Neural cell (in vitro differentiated cells): ENCODE measurements around the gene TPM1.

Experiments used
- EZH2 ChIP-seq: fragments of 200-600, 300-800 bp; shearing (Covaris generic), sonication (generic); IDR thresholded peaks from 2 replicates; pipeline ENCODE4 v1.6.1; 2014; ENCODE audit warnings: antibody characterized with exemption, low read length, borderline replicate concordance, mild to moderate bottlenecking; ENCODE audit not compliant: insufficient read depth, poor library complexity, severe bottlenecking
- MXI1 ChIP-seq: fragments of 450-650 bp; conservative IDR thresholded peaks from 2 replicates; pipeline ENCODE4 v1.6.1; 2014; ENCODE audit warnings: antibody characterized with exemption, mild to moderate bottlenecking; ENCODE audit not compliant: poor library complexity, severe bottlenecking
- POLR2AphosphoS5 ChIP-seq: IDR thresholded peaks from 2 replicates; pipeline ENCODE4 v1.6.1; 2012
- RAD21 ChIP-seq: fragments of 450-650 bp; conservative IDR thresholded peaks from 2 replicates; pipeline ENCODE4 v1.6.1; 2014; ENCODE audit warnings: antibody characterized with exemption, mild to moderate bottlenecking, moderate library complexity
- SMC3 ChIP-seq: fragments of 450-650 bp; conservative IDR thresholded peaks from 2 replicates; pipeline ENCODE4 v1.6.1; 2014; ENCODE audit warnings: antibody characterized with exemption, mild to moderate bottlenecking, moderate library complexity; ENCODE audit not compliant: poor library complexity
- TF ChIP-seq, protein P1 (sequence below): fragments of 450-650 bp; IDR thresholded peaks from 2 replicates; pipeline ENCODE4 v1.5.1; 2014; ENCODE audit warnings: antibody characterized with exemption, mild to moderate bottlenecking, moderate library complexity; ENCODE audit not compliant: poor library complexity, severe bottlenecking

DNA sequence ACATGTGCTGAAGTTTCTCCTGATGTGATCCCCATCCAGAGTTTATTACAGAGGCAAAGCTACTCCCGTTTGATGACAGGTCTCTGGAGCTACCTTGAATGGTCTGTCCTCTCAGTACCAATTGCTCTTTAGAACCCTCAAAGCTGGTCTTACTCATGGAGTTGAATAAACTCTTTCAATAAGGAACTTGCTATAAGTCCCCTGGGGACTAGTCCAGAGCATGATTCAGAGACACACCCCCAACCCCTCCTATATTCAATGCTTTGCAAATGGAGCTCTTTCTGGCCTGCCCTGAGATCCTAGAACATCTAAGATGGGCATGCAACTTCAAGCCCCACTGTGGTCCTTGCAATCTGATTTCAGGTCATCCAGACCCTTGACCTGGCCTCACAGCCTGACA, 23.9 kb upstream of the TPM1 start:
- TF ChIP-seq, protein P1, sequence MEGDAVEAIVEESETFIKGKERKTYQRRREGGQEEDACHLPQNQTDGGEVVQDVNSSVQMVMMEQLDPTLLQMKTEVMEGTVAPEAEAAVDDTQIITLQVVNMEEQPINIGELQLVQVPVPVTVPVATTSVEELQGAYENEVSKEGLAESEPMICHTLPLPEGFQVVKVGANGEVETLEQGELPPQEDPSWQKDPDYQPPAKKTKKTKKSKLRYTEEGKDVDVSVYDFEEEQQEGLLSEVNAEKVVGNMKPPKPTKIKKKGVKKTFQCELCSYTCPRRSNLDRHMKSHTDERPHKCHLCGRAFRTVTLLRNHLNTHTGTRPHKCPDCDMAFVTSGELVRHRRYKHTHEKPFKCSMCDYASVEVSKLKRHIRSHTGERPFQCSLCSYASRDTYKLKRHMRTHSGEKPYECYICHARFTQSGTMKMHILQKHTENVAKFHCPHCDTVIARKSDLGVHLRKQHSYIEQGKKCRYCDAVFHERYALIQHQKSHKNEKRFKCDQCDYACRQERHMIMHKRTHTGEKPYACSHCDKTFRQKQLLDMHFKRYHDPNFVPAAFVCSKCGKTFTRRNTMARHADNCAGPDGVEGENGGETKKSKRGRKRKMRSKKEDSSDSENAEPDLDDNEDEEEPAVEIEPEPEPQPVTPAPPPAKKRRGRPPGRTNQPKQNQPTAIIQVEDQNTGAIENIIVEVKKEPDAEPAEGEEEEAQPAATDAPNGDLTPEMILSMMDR, result no peak
- TF ChIP-seq POLR2AphosphoS5, result no peak
- TF ChIP-seq RAD21, result no peak
- no peak for TF ChIP-seq MXI1
- TF ChIP-seq SMC3, result no peak
- TF ChIP-seq EZH2, result no peak
